Left kidney (tissue), 2 donors: Measurements from ENCODE around the gene C19orf47. TPM values are rescaled to one million over a fixed set of nuclear protein-coding genes. Genes with fewer than 3 reads are reported as not detected.
A peak's percentile ranks its signal among the peaks of the same experiment; 100 is the strongest.
"Not testable (repeated sequence)": the region's sequence is repeated elsewhere in the genome, so short reads cannot be mapped to it uniquely, and the experiment has no call there.

Source experiments
- DNase-seq: peaks from one replicate; pipeline ENCODE4 v3.0.0-alpha.2; 2013
- polyA plus RNA-seq: library from polyadenylated mRNA; unstranded; fragments of 120-200 nt; gene quantifications from one replicate; pipeline ENCODE4 v1.2.1, GENCODE V29; 2013; ENCODE audit not compliant: insufficient read length

The C19orf47 gene
- polyA plus RNA-seq, 1 donor, result 8.4 TPM

DNA sequence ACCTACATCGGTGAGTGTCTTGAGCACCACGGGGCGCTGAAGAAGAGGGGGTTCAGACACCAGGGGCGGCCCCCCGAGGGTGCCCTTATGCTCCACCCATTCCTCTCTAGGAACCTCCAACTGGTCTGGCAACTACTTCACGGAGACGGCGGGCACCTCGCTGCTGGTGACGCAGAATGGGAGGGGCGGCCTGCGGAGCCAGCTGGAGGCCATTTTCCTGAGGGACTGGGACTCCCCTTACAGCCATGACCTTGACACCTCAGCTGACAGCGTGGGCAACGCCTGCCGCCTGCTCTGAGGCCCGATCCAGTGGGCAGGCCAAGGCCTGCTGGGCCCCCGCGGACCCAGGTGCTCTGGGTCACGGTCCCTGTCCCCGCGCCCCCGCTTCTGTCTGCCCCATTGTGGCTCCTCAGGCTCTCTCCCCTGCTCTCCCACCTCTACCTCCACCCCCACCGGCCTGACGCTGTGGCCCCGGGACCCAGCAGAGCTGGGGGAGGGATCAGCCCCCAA, 29.7 kb upstream of the C19orf47 start:
- no peak for DNase-seq

DNA sequence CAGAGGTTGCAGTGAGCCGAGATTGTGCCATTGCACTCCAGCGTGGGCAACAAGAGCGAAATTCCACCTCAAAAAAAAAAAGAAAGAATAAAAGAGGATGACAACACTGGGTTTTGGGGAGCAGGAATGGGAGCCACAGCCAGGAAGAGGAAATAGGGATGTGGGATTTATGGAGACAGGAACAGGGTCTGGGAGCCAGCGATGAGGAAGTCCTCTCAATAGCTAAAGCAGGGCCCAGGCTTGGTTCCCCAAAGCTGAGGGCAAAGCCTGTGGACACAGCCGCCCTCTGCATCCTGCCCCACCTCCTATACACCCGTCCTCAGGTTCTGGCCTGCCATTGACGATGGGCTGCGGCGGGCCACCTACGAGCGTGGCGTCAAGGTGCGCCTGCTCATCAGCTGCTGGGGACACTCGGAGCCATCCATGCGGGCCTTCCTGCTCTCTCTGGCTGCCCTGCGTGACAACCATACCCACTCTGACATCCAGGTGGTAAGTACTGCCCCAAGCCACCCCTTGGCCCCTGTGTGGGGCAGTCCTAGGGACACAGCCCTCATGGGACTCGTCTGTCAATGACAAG, 28.2 kb upstream of the C19orf47 start:
- DNase-seq, result no peak

DNA sequence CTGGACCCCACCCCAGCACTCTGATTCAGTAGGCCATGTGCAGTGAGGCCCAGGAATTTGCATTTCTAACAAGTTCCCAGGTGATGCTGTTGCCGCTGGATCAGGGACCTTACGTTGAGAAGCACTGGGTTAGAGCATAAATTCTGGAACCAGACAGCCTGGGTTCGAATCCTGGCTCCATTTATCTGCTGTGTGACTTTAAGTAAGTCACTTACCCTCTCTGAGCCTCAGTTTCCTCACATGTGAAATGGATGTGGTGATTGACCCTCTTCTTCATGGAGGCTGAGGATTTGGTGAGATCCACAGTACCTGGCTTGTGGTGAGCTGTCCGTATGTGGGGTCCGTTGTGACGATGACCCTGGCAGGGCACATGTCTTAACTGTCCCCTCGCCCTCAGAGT, 25.9 kb upstream of the C19orf47 start:
- no peak for DNase-seq

DNA sequence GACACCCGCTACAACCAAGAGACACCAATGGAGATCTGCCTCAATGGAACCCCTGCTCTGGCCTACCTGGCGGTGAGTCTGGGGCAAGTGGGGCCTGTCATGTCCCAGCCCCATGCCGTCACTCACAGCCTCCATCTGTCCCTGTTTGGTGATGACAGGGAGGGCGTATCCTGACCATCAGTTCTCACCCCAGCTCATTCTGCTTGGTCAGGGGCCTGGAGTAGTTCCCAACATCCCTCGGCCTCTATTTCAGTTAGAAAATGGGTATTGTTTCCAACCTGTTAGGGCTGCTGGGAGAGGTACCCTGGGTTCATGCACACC, 23.6 kb upstream of the C19orf47 start:
- DNase-seq, result no peak

DNA sequence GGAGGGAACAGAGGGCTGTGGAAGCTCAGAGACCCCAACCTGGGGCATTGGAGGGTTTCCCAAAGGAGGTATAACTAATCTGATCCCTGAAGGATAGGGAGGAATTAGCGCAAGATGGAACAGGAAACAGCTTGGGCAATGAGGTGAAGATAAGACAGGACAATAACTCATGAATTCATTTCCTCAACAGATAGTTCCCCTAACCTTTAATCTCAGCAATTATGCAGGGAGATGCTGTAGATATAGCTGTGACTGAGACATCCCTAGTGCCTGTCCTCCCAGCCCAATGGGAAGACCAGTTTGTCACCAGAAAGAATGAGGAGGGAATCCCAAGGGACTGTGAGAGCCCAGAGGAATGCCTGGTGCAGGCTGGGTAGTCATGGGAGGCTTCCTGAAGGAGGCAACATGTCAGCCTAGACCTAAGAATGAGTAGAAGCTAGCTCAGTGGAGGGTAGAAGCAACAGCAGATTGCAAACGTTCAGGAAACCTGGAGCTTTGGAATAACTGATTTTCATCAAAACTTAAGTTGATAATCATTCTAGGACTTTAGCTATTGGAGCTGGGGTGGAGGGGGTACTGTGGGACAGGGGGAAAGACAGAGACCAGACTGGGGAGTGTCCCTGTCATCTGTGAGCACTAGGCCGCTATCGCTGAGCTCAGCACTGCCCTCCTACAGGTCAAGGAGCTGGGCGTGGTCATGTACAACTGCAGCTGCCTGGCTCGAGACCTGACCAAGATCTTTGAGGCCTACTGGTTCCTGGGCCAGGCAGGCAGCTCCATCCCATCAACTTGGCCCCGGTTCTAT, 23.0 kb upstream of the C19orf47 start:
- no peak for DNase-seq

DNA sequence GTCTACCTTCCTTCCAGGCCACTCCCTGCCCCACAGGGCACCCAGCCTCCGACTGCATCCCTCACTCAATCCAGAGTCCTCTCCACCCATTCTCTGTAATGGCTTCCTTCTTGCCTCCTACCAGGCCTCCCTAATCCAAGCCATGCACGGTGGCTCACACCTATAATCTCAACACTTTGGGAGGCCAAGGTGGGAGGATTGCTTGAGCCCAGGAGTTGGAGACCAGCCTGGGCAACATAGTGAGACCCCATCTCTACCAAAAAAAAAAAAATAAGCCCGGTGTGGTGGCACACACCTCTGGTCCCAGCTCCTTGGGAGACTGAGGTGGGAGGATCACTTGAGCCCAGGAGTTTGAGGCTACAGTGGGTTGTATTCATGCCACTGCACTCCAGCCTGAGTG, 22.1 kb upstream of the C19orf47 start:
- DNase-seq, result not testable (repeated sequence)

DNA sequence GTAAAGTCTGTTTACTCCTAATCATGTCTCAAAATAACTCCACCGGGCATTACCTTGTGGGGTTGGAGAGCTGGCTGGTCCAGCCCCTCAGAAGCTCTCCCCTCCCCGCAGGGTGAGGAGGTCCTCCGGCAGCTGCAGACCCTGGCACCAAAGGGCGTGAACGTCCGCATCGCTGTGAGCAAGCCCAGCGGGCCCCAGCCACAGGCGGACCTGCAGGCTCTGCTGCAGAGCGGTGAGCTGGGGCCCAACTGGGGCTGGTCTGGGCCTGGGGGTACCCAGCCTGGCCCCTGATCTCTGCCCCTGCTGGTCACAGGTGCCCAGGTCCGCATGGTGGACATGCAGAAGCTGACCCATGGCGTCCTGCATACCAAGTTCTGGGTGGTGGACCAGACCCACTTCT, 21.6 kb upstream of the C19orf47 start:
- DNase-seq, result no peak

DNA sequence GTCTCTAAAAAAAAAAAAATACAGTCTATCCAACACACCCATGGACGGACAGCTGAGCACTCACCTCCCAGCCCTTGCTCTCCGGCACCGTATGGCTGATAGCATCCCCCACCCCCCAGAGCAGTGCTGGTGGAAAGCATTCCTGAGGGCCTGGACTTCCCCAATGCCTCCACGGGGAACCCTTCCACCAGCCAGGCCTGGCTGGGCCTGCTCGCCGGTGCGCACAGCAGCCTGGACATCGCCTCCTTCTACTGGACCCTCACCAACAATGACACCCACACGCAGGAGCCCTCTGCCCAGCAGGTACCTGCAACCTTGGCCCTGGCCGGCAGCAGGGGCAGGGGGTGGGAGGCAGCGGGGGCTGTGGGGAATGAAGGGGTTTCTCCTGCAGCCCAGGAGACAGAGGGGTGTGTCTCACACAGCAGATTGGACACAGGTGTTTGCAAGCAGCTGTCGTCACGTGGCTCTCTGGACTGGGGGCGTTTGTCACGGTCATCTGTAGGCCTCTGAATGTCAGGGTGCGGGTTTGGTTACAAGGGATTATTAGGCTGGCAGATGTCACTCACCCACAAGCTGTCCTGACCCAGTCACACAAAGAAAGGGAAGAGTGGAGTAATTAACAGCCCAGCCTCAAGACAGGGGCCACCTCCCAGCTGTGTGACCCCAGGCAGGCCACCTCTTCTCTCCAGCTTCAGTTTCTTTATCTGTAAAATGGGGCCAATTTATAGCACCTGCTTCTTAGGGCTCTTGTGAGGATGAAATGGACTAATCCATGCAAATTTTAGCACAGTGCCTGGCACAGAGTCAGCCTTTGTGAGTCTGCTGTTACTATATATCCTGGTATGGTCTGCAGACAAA, 19.6 kb upstream of the C19orf47 start:
- DNase-seq, result no peak

DNA sequence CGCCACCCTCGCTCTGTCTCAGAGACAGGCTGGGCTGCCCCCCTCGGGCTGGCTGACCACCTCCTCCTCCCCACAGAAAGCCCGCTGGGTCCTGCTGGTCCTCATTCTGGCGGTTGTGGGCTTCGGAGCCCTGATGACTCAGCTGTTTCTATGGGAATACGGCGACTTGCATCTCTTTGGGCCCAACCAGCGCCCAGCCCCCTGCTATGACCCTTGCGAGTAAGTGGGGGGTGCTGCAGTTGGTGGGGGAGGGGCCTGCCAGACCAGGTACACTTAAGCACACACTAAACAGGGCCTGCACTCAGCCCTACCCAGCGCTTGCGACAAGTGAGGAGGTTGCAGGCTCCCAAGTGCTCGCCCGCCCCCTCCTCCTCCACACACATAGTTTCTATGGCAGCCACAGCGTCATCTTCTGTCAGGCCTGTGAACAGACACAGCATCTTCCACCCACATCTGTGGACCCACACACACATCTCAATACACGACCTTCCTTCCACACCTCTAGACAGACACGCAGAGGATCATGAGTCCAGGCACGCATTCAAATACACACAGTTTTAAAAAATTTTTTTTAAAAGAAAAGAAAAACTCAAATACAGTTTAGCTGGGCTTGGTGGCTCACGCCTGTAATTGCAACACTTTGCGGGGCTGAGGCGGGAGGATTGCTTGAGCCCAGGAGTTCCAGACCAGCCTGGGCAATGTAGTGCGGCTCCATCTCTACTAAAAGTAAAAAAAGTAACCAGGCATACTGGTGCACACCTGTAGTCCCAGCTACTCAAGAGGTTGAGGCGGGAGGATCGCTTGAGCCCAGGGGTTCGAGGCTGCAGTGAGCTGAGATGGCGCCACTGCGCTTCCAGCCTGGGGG, 18.7 kb upstream of the C19orf47 start:
- DNase-seq, result peak; percentile 47

DNA sequence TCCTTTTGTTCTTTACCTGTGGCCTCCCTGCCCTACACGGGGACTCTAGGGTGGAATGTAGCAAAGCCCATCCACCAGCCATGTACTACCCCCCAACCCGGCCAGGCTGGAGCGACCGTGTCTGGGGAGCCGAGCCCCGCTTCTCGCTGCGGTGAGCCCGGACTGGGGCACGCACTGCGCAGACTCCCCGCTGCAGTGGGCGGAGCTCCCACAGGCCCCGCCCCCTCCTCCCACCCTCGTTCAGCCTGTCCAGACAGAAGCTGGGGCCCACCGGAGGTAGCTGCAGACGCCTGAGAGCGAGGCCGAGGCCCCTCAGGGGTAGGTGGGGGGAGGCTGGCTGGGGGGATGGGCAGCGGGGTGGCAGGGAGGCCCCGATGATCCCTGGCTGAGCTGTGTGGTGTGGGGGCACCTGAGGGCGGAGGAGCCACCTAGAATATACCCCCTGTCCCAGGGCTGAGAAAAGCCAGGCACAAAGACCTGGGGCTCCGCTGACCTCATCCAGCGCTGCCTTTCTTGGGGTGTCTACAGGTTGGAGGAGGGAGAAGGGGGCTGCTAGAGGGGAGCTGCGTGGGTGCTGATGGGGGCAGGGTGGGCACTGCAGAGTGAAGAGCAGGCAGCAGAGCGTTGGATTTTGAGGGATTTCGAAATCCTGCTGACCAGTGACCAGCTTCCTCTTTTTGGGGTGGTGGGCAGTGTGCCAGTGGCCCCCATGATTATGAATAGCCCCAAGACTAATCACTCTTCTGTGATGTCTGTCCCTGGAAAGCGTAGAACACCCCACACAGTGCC, 17.6 kb upstream of the C19orf47 start:
- peak; percentile 88 for DNase-seq

DNA sequence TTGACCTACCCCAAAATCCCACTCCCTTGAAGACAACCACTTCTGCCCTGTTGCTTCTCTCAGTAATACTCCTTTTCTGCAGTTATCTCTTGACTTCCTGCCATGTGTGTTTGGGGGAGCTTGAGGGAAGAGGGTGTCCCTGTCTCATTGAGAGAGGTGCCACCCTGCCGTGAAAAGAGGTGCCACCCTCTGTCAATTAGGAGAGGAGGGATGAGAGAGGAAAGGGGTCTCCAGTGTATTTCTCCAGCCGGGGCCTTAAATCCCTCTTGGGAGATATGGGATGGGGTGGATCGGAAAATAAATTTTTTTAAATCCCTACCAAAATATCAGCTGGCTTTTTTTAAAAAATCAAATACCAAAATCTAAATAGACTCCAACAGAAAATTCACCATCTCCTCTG, 16.8 kb upstream of the C19orf47 start:
- no peak for DNase-seq

DNA sequence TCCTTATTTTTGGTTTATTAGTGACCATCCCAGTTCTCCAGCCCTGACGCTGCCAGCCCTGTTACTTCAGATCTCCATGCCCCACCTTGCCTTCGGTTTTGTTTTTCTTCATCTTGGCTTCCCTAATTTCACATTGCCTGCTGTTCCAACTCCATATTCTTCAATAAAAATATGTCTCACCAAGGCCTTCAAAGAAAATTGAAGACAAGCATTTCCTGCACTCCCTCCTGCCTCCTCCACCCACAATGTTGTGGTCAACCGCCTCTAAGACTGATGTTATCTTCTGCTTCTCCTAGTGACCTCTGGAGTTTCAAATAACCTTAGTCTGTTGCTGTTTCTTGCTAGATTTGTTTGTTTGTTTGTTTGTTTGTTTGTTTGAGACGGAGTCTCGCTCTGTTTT, 14.9 kb upstream of the C19orf47 start:
- DNase-seq, result no peak

DNA sequence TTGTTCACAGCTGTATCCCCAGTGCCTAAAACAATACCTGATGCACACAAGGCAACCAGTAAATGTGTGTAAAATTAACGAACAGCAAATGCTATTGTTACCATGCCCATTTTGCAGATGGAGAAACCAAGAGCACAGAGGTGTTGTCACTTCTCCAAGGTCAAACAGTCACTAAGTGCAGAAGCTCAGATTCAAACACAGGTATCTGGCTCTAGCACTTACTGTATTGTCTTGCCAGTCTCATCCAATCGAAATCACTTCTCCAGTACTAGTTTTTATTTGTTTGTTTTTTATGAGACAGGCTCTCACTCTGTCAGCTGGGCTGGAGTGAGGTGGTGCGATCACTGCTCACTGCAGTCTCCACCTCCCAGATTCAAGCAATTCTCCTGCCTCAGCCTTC, 14.0 kb upstream of the C19orf47 start:
- no peak for DNase-seq

DNA sequence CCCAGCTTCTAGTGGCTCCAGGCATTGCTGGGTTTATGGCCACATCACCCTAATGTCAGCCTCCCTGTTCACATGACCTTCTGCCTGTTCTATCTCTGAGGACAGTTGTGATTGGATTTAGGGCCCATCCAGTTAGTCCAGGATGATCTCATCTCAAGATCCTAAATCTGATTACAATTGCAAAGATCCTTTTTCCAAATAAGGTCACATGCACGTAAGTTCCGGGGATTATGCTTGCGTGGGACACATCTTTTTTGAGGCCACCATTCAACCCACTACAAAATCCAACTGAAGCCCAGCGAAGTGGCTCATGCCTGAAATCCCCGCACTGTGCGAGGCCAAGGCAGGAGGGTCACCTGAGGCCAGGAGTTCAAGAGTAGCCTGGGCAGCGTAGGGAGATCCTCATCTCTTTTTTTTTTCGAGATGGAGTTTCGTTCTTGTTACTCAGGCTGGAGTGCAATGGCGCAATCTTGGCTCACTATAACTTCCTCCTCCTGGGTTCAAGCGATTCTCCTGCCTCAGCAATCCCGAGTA, 12.6 kb upstream of the C19orf47 start:
- DNase-seq, result no peak

DNA sequence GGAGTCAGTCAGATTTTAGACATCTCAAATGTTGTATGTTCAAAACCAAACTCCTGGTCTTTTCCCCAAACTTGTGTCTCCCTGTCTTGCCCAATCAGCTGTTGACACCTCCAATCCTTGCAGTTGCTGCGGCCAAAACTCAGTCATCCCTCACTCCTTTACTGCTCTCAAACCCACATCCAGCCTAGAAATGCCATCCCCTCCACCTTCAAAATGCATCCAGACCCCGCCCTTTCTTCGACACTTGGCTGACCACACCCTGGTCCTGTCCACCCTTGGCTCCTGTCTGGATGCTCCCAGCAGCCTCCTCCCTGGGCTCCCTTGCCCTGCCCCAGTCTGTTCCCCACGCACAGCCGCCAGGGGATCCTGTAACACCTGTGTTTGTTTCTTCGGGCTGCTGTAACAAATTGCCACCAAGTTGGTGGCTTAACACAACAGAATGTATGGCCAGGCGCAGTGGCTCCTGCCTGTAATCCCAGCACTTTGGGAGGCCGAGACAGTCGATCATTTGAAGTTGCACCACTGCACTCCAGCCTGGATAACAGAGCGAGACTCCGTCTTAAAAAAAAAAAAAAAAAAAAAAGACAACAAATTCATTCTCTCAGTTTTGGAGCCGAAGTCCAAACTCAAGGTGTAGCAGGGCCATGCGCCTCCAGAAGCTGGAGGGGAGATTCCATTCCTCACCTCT, 12.0 kb upstream of the C19orf47 start:
- DNase-seq, result no peak

DNA sequence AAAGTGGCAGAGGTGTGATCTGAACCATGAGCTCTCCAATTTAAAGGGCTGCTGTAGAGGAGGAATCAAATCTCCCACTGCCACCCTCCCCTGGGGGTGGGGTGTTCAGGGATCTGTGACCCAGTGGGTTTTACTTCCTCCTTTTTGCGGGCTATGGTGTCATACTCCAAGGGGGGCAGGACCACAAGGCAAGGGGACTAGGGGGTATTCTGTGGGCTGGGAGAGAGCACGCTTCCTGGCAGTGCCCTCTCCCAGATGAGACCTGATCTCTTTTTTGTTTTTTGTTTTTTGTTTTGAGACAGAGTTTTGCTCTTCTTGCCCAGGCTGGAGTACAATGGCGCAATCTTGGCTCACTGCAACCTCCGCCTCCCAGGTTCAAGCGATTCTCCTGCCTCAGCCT, 10.6 kb upstream of the C19orf47 start:
- DNase-seq, result no peak

DNA sequence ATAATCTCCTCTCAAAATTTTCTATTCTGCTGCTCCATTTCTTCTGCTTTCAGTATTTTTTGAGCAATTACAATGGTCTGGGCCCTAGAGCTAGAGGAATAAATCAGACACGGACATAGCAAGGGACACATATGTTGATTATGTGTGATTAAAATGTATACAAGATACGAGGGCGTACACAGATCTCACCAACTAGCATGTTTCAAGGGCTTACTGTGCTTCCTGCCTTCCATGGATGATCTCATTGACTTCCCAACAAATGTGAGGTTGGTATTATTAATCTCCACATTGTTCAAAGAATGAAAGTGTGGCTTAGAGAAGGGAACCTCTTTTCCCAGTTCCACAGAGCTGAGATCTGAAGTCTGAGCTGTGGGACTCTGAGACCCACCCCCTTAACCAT, 9.4 kb upstream of the C19orf47 start:
- no peak for DNase-seq

DNA sequence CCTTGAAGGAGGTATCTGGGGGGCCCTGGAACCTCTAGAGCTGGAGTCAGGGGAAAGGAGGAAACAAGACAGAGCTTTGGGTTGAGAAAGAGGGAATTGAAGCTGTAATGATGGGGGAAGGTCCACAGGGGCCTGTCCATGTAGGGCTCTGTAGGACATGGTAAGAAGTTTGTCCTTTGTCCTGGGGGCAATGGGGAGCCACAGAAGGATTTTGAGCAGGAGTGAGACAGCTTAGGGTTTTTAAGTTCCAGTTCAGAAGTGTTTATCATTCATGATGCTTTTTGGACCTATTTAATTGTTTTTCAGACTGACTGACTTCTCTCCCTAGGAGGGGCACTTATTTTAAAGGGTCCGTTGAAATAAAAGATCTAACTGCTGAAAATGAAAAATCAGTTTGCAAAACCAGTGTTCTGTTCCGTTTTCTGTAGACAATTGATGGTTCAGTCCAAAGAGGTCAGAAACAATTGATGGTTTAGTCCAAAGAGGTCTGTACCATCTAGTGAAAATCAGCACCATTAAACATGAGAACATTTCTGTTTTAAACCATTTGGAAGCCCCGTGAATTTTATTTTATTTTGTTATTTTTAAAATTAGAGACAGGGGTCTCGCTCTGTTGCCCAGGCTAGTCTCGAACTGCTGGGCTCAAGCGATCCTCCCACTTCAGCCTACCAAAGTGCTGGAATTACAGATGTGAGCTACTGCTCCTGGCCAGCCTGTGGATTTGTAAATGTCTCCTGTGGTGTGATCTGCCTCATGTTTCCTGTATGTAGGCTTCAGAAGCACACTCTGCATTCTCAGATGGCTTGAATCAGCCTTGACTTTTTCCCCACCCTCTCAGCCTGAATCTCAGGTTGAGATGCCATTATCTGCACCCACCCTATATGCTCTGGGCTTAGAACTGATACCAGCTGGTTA, 8.7 kb upstream of the C19orf47 start:
- no peak for DNase-seq
